Osteocyte (in vitro differentiated cells): ENCODE measurements around the gene ZNF536. TPM values are rescaled to one million over a fixed set of nuclear protein-coding genes. Genes with fewer than 3 reads are reported as not detected.

ENCODE experiments used
- DNase-seq: peaks from one replicate; pipeline ENCODE4 v3.0.0; 2021; ENCODE audit warnings: mixed read lengths; ENCODE audit not compliant: unreplicated experiment; ENCODE audit errors: extremely low spot score
- H3K27ac Mint-ChIP-seq: one replicate; pipeline ENCODE4 v1.8.0; 2021; ENCODE audit warnings: mild to moderate bottlenecking, mixed read lengths; ENCODE audit not compliant: unreplicated experiment
- H3K27me3 Mint-ChIP-seq: one replicate; pipeline ENCODE4 v1.8.0; 2021; ENCODE audit warnings: mixed read lengths; ENCODE audit not compliant: unreplicated experiment
- H3K36me3 Mint-ChIP-seq: one replicate; pipeline ENCODE4 v1.8.0; 2021; ENCODE audit warnings: mixed read lengths; ENCODE audit not compliant: unreplicated experiment
- H3K4me1 Mint-ChIP-seq: one replicate; pipeline ENCODE4 v1.8.0; 2021; ENCODE audit warnings: mixed read lengths; ENCODE audit not compliant: unreplicated experiment
- H3K4me3 Mint-ChIP-seq: one replicate; pipeline ENCODE4 v1.8.0; 2021; ENCODE audit warnings: mild to moderate bottlenecking, moderate library complexity, mixed read lengths; ENCODE audit not compliant: unreplicated experiment
- H3K9me3 Mint-ChIP-seq: one replicate; pipeline ENCODE4 v1.8.0; 2021; ENCODE audit warnings: mixed read lengths; ENCODE audit not compliant: unreplicated experiment
- CTCF ChIP-seq: fragments of 200-600 bp; sonication (generic); IDR thresholded peaks from 2 replicates; pipeline ENCODE4 v1.5.0; 2021; ENCODE audit warnings: antibody characterized with exemption, mild to moderate bottlenecking, moderate library complexity
- total RNA-seq: library from RNA; stranded (reverse); gene quantifications from 2 replicates; pipeline ENCODE4 v1.2.1, GENCODE V29; 2021

The ZNF536 gene
- total RNA-seq, 1 donor from 2014 or later, result not detected

- Mint-ChIP-seq H3K36me3 (no peaks in the 10 kb centered on the region), H3K9me3 (peaks cover 26% of the 10 kb centered on the region), H3K4me3 (no peak overlapping the region), H3K27ac (no peak overlapping the region), H3K27me3 (no peaks in the 10 kb centered on the region), H3K4me1 (no peaks in the 10 kb centered on the region)
- TF ChIP-seq CTCF, result no peak
- DNase-seq, result peak; percentile 78
Observed at GRCh38 chr19:30325676-30326392, 46.4 kb upstream of the ZNF536 start.

- DNase-seq, result no peak
- H3K4me3 Mint-ChIP-seq, result no peak overlapping the region
- H3K27me3 Mint-ChIP-seq, result no peaks in the 10 kb centered on the region
- H3K36me3 Mint-ChIP-seq, result no peaks in the 10 kb centered on the region
- no peaks in the 10 kb centered on the region for H3K4me1 Mint-ChIP-seq
- peaks cover 27% of the 10 kb centered on the region for H3K9me3 Mint-ChIP-seq
- H3K27ac Mint-ChIP-seq, result no peak overlapping the region
- TF ChIP-seq CTCF, result no peak
Observed at GRCh38 chr19:30326393-30326710, 45.8 kb upstream of the ZNF536 start.

GRCh38 chr19:30327331-30327730 lies 44.9 kb upstream of the ZNF536 start:
- Mint-ChIP-seq H3K27me3 (no peaks in the 10 kb centered on the region), H3K9me3 (peaks cover 37% of the 10 kb centered on the region)

GRCh38 chr19:30328096-30328495 lies 44.1 kb upstream of the ZNF536 start:
- H3K27ac Mint-ChIP-seq, result no peak overlapping the region
- H3K4me1 Mint-ChIP-seq, result no peaks in the 10 kb centered on the region

More at GRCh38 chr19:30327331-30327730, 44.9 kb upstream of the ZNF536 start:
- no peak overlapping the region for H3K27ac Mint-ChIP-seq
- H3K36me3 Mint-ChIP-seq, result no peaks in the 10 kb centered on the region
- H3K4me3 Mint-ChIP-seq, result no peak overlapping the region
- no peak for DNase-seq
- no peak for TF ChIP-seq CTCF
- H3K4me1 Mint-ChIP-seq, result no peaks in the 10 kb centered on the region

GRCh38 chr19:30330266-30330665 lies 41.9 kb upstream of the ZNF536 start:
- H3K27ac Mint-ChIP-seq, result no peak overlapping the region
- H3K4me3 Mint-ChIP-seq, result no peak overlapping the region
- peaks cover 21% of the 10 kb centered on the region for H3K9me3 Mint-ChIP-seq
- no peaks in the 10 kb centered on the region for H3K36me3 Mint-ChIP-seq
- H3K27me3 Mint-ChIP-seq, result no peaks in the 10 kb centered on the region
- DNase-seq, result peak; percentile 54
- H3K4me1 Mint-ChIP-seq, result no peaks in the 10 kb centered on the region
- no peak for TF ChIP-seq CTCF

More at GRCh38 chr19:30328096-30328495, 44.1 kb upstream of the ZNF536 start:
- peaks cover 33% of the 10 kb centered on the region for H3K9me3 Mint-ChIP-seq
- peak; percentile 44 for DNase-seq
- no peaks in the 10 kb centered on the region for H3K27me3 Mint-ChIP-seq
- TF ChIP-seq CTCF, result no peak
- no peak overlapping the region for H3K4me3 Mint-ChIP-seq
- H3K36me3 Mint-ChIP-seq, result no peaks in the 10 kb centered on the region
